BLaER1 treated with 17β-estradiol and CSF1 and Interleukin-3, amounts not matched to agents 10 nM and 100 nM (cell line): ENCODE results near the gene CCNT2.

Source experiments
- H3K27ac ChIP-seq, 11 experiments: shearing (Covaris generic); formaldehyde crosslinking; 2 replicates each; pipeline ENCODE4 v1.8.1; 2022
- H3K27me3 ChIP-seq, 11 experiments: shearing (Covaris generic); formaldehyde crosslinking; 2 replicates each; pipeline ENCODE4 v1.8.1; 2022
- H3K36me3 ChIP-seq, 11 experiments: shearing (Covaris generic); formaldehyde crosslinking; 2 replicates each; pipeline ENCODE4 v1.8.1; 2022
- H3K4me1 ChIP-seq, 10 experiments: shearing (Covaris generic); formaldehyde crosslinking; 2 replicates each; pipeline ENCODE4 v1.8.1; 2022
- H3K4me2 ChIP-seq, 11 experiments: shearing (Covaris generic); formaldehyde crosslinking; 2 replicates each; pipeline ENCODE4 v1.8.1; 2022
- H3K4me3 ChIP-seq, 10 experiments: shearing (Covaris generic); formaldehyde crosslinking; 2 replicates each; pipeline ENCODE4 v1.8.1; 2022
- H3K9ac ChIP-seq, 11 experiments: shearing (Covaris generic); formaldehyde crosslinking; 2 replicates each; pipeline ENCODE4 v1.8.1; 2022
- H3K9me3 ChIP-seq, 11 experiments: shearing (Covaris generic); formaldehyde crosslinking; replicated peaks in 1 of 11; 2 replicates each; pipeline ENCODE4 v1.8.1; 2022
- H4K20me1 ChIP-seq, 11 experiments: shearing (Covaris generic); formaldehyde crosslinking; 2 replicates each; pipeline ENCODE4 v1.8.1; 2022
- Cebpa-rat ChIP-seq, 11 experiments: shearing (Covaris generic); IDR thresholded peaks; 2 replicates each; pipeline ENCODE4 v1.8.1; 2022

The CCNT2 gene

DNA sequence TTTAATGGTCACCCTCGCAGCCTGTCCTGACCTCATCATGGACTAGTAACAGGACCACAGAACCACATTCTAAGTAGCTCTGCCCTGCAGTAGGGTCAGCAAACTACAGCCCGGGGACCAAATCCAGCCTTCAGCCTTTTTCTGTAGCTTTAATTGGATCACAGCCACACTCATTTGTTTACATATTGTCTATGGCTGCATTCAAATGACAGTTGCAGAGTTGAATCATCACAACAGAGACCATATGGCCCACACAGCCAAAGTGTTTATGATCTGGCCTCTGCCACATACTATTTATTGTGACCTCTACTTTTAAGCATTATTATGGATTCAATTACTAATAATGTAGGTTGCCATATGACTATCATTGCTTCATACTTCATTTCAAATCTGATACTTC, 80.9 kb downstream of the CCNT2 start:
- Histone ChIP-seq H3K27me3 (no peaks in the 10 kb centered on the region), H3K36me3 (no peaks in the 10 kb centered on the region), H3K4me2 (no peak overlapping the region), H3K4me3 (no peak overlapping the region), H3K27ac (no peak overlapping the region), H4K20me1 (no peaks in the 10 kb centered on the region), H3K9me3 (no peaks in the 10 kb centered on the region), H3K4me1 (no peaks in the 10 kb centered on the region), H3K9ac (no peak overlapping the region)
- TF ChIP-seq Cebpa-rat (IDR thresholded peaks at IDR 0.05): no peak

DNA sequence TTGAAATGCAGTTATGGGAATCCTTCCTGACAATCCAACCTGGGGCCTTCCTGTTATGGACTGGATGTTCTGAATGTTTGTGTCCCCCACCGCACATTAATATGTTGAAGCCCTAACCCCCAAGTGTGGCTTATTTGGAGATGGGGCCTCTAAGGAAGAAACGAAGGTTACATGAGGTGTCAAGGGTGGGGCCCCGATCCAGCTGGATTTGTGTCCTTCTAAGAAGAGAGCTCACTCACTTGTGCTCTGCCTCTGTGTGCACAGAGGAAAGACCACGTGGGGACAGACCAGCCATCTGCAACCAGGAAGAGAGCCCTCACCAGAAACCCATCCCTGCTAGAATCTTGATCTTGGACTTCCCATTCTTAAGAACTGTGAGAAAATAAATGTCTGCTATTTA, 84.2 kb downstream of the CCNT2 start:
- H3K4me3 ChIP-seq: no peak overlapping the region
- no peak overlapping the region for H3K27ac ChIP-seq
- no peaks in the 10 kb centered on the region for H4K20me1 ChIP-seq
- TF ChIP-seq Cebpa-rat (IDR thresholded peaks at IDR 0.05): no peak
- H3K9me3 ChIP-seq: no peaks in the 10 kb centered on the region
- no peaks in the 10 kb centered on the region for H3K36me3 ChIP-seq
- no peaks in the 10 kb centered on the region for H3K27me3 ChIP-seq
- no peak overlapping the region for H3K4me2 ChIP-seq
- no peak overlapping the region for H3K9ac ChIP-seq
- H3K4me1 ChIP-seq: no peaks in the 10 kb centered on the region

DNA sequence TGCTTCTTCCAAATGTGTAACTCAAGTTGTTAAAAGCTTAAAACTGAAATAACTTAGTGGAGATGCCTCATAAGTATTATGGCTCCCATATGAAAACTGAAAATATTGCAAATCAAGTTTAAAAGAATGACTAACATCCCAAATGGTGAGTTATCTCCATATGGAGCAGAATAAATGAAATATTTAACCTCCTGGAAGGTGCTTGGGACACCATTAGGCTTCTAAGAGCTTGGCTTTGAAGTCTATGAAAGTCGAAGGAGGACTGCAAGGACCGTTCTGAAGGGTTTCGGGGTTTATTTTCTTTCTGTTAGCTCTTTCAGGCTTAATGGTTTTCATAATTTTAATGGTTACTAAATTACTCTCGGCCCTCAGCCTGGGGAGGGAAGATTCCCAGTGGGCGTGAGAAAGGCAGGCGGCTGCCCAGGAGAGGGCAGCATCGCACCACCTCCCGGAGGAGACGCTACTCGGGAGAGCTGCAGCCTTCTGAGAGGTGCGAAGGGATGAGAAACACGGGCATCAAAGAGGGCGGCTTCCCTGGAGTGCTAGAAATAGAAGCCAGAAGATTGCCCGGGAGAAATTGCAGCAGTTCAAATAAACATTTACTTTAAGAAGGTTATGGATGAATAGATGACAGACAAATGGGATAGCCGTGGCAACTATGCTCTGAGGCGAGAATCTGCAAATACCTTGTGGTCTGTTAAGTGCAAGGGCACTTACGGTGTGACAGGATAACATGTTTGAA, 85.6 kb downstream of the CCNT2 start:
- Histone ChIP-seq H3K9me3 (no peaks in the 10 kb centered on the region), H3K36me3 (no peaks in the 10 kb centered on the region), H3K9ac (no peak overlapping the region), H4K20me1 (no peaks in the 10 kb centered on the region), H3K4me2 (no peak overlapping the region), H3K4me3 (no peak overlapping the region), H3K27me3 (no peaks in the 10 kb centered on the region), H3K27ac (no peak overlapping the region), H3K4me1 (no peaks in the 10 kb centered on the region)
- TF ChIP-seq Cebpa-rat (IDR thresholded peaks at IDR 0.05): no peak

DNA sequence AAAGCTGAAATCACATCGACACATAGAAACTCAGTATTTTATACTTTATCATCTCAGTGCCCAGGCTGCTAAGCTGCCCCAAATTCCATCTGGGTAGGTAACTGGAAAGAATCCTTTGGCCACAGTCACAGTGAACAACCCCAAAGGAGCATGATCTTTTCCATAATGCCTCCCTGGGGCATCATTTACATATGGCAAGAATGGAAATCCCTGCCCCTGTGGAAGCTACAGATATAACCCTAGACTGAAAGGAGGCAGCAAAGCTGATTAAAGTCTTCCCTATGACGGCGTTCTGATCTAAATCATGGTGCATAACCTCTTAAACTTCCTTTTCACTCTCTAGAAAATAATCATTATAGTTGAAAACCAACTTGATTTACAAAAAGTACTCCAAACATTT, 87.1 kb downstream of the CCNT2 start:
- Histone ChIP-seq H3K4me1 (no peaks in the 10 kb centered on the region), H3K4me2 (no peak overlapping the region), H3K4me3 (no peak overlapping the region), H3K9me3 (no peaks in the 10 kb centered on the region), H3K27me3 (no peaks in the 10 kb centered on the region), H3K36me3 (no peaks in the 10 kb centered on the region), H3K9ac (no peak overlapping the region), H3K27ac (no peak overlapping the region), H4K20me1 (no peaks in the 10 kb centered on the region)
- TF ChIP-seq Cebpa-rat (IDR thresholded peaks at IDR 0.05): no peak
